ENCODE data around the gene ABHD12.

ABHD12 gene

DNA sequence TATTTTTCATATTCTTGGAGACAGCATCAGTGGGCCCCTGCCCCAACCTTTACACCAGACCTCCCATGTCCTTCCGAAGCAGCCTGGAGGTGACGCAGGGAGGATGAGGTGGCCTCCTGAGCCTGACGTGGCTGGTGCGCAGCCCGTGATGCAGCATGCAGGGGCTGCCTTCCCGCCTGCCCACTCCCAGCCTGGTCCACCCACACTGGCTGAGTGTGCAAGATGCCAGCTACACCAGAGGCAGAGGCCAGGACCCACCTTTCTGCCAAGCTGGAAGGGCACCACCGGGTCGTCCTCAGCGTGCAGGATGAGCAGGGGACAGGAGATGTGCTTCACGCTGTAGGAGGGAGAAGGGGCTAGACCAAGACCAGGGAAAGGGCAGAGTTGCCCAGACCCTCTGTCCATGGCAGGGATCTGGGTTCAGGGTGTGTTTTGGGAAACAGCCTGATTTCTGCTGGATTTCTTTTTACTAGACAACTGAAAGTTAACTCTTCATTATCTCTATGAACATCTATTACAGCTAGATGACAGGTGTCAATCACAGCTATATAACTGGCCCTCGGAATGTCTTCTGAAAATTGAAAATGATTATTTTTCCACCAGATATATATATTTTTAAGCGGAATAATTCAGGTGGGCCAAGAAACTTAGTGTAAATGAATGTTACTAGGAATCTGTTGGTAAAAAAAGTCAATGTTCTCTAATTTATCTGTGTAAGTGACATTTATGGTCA lies 87.2 kb downstream of the ABHD12 start:
- no peak for FAIRE-seq

DNA sequence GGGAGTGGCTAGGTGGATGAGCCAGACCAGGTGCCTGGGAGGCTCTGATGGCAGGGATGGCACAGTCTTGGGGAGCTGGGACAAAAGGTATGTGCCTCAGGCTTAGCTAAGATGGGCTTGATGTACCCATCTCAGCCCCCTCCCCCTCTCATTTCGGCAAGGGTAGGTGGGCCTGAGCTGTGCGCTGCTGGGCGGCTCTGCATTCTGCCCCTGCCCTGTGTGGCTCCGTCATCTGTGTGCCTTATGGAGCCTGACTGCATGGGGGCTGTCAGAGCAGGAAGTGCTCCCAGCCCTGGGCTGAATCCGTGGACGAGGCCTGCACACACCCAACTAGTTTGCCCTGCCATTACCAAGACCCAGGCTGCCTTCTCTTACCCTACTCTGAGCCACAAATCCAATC lies 88.0 kb downstream of the ABHD12 start:
- FAIRE-seq, result no peak

DNA sequence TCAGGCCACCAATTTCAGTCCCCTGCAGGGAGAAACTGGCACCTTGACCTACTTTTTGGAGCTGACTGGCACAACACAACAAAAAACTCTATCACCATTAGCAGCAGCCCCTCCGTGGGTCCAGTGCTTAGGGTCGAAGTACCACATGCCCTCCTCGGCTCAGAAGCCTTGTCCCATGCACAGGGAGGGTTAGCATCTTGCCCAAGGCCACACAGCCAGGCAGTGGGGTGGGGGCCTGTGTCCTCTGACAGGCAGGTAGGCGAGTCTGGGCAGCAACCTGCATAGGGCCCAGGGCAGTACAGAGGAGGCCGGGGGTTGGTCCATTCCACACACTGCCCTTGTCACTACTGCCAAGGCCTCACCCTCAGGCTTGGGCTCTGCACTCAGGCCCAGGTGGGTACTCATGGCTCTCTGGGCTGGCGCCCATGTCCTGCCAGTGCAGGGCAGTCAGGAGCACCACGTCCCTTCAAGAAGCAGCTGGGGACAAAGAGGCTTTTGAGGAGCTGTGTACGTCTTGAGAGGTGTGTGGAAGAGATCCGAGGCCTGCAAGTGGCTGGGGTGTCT lies 89.2 kb downstream of the ABHD12 start:
- no peak for FAIRE-seq

DNA sequence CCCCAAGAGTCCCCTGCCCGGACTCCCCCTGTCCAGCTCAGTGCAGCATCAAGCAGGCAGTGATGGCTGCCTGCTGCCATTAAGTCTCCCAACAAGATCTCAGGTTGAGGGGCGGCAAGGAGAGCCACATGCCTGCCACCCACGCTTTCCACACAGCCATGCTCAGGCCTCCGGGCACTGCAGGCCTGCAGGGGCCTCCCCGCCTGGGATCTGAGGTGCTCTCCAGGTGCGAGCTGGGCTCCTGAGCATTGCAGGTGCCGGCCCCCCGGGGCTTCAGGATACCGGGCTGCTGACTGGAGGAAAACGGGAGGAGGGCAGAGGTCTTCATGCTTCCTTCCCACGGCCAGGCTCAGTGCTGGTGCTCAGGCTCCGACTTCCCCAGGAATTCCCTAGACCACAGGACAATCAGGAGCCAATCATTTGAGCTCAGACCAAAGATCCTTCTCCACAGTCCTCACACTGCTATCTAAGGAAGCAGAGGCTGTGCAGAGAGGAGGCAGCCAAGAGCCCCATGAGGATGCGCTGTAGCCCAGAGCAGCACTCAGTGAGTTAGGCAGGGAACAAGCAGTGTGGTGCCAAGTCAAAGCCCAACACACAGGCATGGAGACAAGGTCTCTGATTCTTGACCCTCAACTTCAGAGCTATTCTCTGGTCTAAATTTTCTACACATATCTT lies 90.0 kb downstream of the ABHD12 start:
- FAIRE-seq, result no peak

DNA sequence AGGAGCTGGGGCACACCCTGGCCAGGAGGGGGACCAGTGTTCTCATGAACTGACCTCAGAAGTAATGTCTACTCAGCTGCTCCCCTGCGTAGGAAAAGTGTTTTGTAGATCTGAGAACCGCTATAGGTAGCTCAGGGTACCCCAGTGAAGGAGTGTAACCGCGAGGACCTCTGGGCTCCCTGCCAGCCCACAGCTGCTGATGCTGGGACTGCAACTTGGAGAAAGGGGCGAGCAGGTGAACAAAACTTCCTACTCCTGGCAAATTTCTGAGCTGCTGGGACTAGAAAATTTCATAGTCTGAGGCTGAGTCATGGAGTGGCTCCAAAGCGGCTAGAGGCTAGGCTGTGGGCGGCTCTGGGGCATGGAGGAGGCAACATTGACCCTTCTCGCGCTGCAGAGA lies 90.8 kb downstream of the ABHD12 start:
- FAIRE-seq, result no peak

DNA sequence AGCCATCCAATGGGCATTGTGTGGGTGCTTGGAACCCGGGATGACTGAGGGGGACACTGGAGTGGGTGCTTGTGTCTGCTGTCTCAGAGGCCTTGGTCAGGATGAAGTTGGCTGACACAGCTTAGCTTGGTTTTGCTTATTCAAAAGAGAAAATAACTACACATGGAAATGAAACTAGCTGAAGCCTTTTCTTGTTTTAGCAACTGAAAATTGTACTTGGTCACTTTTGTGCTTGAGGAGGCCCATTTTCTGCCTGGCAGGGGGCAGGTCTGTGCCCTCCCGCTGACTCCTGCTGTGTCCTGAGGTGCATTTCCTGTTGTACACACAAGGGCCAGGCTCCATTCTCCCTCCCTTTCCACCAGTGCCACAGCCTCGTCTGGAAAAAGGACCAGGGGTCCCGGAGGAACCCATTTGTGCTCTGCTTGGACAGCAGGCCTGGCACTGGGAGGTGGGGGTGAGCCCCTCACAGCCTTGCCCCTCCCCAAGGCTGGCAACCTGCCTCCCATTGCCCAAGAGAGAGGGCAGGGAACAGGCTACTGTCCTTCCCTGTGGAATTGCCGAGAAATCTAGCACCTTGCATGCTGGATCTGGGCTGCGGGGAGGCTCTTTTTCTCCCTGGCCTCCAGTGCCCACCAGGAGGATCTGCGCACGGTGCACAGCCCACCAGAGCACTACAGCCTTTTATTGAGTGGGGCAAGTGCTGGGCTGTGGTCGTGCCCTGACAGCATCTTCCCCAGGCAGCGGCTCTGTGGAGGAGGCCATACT lies 93.3 kb downstream of the ABHD12 start:
- FAIRE-seq, result no peak

DNA sequence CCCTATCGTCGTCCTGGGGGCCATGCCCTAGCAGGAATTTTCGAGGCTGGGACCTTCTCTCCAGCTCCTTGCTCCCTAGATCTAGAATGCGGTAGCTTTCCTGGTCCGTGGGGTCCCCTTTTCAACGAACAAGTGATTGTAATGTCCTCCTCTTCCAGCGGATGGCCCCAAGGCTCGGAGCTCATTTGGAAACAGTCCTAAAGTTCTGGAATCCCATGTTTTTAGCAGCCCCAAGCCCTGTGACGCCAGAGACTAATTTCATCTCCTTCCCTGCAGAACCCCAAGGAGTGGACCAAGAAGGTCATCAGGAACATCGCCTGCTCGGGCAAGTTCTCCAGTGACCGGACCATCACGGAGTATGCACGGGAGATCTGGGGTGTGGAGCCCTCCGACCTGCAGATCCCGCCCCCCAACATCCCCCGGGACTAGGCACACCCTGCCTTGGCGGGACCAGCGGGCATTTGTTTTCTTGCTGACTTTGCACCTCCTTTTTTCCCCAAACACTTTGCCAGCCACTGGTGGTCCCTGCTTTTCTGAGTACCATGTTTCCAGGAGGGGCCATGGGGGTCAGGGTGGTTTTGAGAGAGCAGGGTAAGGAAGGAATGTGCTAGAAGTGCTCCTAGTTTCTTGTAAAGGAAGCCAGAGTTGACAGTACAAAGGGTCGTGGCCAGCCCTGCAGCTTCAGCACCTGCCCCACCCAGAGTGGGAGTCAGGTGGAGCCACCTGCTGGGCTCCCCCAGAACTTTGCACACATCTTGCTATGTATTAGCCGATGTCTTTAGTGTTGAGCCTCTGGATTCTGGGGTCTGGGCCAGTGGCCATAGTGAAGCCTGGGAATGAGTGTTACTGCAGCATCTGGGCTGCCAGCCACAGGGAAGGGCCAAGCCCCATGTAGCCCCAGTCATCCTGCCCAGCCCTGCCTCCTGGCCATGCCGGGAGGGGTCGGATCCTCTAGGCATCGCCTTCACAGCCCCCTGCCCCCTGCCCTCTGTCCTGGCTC lies 94.2 kb downstream of the ABHD12 start:
- no peak for FAIRE-seq

DNA sequence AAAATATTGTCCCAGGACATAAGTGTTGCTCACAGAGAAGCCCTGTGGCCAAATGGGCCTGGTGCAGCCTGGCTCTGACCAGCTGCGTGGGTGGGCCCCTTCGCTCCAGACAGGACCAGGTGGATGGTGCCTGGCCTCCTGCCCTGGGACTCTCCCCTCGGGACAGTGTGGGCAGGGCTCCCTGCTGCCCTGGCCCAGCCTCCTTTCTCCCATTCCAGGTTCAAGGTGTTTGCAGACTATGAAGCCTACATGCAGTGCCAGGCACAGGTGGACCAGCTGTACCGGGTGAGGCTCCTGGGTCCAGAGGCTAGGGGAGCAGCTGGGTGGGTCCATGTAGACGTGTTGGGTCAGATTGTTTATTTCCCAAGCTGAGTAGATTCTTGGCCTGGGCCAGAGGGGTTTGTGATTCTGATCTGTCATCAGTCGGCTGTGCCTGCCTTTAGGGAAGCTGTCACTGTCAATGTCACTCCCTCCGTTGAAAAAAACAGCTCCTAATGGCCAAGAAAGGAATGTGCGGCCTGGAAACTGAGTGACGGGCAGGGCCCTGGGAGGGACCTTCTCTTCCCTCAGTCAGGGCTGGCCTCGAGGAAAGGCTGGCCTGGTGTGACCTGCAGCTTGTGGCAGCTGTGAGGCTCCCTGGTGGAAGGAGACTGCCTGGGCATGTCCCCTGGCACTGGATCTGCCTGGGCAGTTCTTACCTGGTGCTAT lies 95.1 kb downstream of the ABHD12 start:
- FAIRE-seq, result no peak

DNA sequence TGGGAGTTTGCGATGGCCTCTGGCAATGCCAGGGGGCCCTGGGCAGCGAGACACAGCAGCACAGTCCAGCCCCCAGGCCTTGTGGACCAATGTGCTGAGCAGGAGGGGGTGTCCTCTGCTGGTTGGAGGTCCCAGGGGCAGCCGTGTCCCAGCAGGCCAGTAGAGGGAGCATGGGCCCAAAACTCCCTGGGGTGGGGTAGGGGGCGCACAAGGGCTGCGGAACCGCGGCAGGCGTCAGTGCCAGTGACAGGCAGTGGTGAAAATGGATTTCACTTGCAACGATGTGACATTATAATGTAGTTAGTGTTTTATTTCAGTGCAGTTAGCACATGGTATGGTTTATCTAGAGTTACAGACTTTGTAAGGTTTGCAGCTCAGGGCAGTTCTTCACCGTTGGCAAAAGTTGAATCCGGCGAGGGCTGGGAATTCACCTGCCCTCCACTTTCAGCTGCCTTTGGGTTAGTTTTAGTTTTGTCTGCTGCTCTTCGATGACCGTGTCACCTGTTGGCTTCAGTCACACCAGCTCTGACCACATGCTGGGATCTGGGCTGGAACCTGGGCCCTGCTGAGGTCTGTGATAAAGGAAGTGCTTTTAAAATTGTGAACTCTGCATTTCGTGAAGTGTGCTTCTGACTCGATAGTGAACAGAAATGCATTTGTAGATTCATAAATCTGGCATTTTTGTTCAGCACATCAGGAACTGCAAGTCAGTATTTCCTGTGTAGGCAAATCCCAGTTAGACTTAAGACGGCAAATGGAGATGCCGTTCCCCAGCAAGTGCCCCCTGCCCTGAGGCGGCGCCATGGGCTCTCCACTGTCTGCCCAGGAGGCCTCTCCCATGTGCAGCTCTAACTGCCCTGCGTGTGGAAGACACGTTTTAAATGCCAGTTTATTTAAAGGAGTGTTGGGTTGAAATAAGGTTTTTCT lies 95.9 kb downstream of the ABHD12 start:
- no peak for FAIRE-seq

DNA sequence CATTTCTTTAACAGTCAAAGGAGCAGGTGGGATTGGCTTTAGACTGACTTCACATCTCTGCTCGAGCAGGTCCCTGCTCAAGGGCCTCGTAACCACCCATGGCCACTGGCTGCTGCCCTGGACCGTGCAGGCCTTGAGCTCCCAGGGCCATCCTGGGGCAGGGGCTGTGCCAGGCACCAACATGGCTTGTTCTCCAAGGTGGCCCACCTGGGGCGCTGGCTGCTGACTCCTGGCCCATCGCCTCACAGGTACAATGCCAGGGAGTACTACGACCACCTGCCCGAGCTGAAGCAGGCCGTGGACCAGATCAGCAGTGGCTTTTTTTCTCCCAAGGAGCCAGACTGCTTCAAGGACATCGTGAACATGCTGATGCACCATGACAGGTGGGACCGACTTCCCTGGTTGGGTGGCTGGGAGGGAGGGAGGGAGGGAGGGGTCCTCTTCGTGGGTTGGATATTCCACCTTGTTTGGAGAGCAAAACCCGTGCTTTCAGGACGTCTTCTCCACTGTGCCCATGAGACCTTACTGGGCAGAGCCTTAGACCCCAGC lies 96.7 kb downstream of the ABHD12 start:
- no peak for FAIRE-seq

DNA sequence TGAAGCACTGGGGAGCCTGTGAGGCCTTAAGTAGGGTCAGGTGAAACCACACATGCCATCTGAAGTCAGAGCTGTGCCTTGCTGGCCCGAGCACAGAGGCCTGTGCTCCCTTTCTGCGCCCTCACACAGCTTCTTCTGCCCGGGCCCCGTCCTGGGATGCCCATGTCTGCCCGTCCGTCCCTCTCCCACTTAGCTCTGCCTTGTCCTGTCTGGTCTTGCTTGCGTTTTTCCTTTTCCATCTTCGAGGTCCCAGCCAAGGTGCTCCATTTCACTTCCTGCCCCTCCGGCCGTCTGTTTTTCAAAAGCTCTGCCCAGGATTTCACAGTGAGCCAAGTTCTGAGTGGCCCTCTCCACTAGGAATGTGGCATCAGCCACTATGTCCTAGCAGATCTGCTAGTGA lies 97.1 kb downstream of the ABHD12 start:
- no peak for FAIRE-seq

DNA sequence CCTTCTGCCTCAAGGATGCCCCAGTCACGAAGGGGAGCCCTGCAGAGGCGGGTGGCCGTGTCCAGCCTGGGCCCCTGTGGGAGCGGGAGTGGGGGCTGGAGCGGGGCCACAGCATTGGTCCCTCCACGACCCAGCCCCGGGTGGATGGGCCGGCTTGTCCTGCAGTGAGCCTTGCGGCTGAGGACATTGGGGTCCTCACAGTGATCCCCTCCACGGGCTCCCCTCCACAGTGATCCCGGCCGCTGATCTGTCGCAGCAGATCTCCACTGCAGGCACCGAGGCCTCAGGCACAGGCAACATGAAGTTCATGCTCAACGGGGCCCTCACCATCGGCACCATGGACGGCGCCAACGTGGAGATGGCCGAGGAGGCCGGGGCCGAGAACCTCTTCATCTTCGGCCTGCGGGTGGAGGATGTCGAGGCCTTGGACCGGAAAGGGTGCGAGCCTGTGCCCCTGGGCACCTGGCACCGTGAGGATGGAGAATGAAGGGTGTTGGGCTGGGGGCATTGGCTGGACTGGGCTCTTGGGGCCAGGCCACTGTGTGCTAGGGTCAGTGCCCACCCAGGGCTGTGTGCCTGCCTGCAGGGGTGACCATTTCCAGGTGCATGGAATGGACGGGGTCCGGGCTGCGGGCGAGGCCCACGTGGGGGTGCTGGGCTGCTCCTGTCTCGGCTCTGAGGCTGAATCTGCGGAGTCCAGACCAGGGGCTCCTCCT lies 98.3 kb downstream of the ABHD12 start:
- no peak for FAIRE-seq

DNA sequence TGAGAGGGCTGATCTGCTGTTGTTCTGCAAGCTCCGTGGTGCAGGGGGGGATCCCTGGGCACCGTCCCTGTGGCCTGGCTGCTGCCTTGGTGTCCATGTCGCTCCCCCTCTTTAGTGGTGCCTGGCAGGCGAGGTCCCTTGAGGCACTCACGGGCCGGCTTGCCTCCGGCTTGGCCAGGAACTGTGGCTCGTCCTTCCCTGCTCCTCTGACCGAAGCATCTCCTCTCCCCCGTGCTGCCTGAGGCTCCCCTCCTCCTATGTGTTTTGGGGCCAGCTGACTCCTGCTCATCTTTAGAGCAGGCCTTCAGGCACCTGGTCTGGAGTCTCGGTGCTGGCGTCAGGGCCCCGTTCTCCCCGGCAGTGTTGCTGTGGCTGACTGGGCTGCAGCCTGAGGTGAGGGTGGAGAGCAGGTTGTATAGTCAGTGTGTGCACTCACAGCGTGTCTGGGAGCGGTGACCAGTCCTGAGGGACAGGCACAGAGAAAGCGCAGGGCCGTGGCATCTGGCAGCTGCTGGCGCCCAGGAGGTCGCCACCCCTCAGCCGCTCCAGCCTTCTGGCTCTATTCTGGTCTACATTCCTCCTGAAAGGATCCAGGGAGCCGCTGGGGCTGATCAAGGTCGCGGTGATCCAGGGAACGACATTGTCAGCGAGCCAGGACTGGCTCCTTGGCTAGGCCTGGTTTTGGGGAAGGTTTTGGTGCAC lies 99.1 kb downstream of the ABHD12 start:
- no peak for FAIRE-seq

DNA sequence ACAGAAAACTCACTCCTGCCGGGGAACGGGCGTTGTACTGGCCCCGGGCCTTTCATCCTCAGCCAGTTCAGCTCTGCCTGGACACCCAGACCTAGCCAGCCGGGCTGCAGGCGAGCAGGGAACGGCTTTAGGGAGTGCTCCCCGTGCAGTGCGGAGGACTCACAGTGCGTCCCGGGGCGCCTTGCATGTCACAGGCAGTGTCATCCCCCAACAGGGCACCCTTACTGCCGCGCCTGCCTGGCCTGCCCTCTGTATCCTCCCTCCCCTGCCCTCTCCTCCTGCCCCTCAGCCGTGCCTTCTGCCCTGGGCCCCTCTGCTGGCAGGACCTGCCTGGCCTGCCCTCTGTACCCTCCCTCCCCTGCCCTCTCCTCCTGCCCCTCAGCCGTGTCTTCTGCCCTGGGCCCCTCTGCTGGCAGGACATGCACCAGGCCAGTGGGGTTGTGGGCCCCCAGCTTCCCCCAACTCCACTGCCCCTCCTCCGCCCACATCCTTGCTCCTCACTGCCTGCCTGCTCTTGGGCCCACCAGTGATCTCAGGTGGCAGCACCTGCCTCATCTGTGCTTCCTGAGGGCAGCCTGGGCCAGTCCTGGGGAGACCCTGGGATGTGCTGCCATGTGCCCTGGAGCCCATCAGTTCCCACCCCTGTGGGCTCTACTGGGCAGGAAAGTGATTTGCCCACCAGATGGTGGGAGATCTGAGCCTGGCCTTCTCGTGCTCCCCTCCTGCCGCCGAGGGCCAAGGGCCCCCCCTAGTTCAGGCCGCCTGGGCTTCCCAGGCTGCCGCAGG lies 99.8 kb downstream of the ABHD12 start:
- no peak for FAIRE-seq

DNA sequence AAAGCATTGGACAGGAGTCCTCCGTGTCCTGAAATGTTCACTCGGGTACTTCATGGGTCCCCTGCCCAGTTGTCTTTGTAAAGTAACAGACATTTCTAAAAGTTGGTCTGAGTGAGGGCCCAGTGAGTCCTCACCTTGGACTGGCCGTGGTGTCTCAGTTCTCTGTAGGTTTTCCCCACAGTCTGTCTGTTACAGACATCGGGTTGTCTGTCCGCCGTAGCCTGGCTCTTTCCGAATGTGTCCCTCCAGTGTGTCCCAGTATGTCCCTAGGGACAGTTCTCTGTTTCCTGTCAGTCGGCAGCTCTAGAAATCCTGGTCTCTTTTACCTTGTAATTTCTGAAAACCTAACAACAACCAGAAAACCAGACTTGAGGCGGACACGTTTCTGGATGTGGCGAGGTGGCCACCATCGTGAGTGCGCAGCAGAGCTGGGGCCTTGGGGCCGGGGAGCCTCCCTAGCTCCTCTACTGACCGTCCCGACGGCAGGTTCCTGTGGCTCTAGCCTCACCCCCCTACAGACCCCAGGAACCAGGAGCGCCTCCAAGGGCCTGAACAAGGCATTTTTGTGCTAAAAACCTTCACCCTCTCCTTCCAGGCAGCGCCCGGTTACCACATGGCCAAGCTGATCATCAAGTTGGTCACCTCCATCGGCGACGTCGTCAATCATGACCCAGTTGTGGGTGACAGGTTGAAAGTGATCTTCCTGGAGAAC lies 100.6 kb downstream of the ABHD12 start:
- FAIRE-seq, result no peak

DNA sequence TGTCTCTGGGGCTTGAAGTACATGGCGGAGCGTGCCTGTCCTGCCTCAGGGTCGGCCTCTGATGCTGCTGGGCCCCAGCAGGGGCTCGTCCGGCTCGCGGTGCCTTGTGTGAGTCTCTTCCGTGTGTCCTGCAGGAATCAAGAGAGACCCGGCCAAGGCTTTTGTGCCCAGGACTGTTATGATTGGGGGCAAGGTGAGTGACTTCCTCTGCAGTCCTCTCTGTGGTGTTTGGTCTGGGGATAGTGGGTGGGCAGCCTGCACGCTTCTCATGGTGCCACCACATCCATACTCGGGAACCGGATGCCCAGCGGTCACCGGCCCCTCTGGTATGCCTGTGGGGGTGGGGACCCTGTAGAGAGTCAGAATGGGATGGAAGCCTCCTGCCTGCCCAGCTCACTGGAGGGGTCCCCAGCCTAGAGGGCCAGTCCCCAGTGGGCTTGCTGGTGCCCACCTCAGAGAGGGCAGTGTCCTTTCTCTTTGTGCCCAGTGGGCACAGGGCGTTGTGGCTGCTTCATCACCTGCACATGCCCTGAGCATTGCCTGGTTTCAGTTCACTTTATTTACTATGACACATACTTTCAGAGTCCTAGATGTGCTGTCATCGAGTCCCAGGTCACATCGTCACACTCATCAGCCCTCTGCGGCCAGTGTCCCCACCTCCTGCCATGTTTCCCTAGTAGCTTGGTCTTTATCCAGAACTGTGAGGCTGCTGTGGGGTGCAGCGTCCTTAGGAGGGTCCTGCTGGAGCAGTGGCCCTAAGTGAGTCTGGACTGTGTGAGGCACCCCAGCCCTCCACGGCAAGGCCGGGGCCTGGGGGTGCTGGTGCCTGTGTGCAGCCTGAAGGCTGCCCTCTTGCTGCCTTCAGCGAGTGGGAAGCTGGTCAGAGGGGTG lies 102.1 kb downstream of the ABHD12 start:
- FAIRE-seq, result no peak
